Ovary (tissue), 3 donors: ENCODE results near the gene OR2A14.

Source experiments
- CTCF ChIP-seq, 3 donors: fragments of 450-650 bp in 2 of 3; fragments of 200-600 bp in 1 of 3; IDR thresholded peaks; one replicate each; pipeline versions ENCODE4 v1.5.1 to v1.8.0; 2016 to 2022; ENCODE audit warnings: antibody characterized with exemption in 3 of 3, mild to moderate bottlenecking in 1 of 3
- POLR2A ChIP-seq: fragments of 450-650 bp; IDR thresholded peaks from one replicate; pipeline ENCODE4 v1.6.1; 2017; ENCODE audit warnings: antibody characterized with exemption, mild to moderate bottlenecking, moderate library complexity
- donor health status: DM: no; HTN: no; CAD: no.

GRCh38 chr7:144118341-144118740 is 4.6 kb upstream of the OR2A14 start:
- TF ChIP-seq CTCF (IDR thresholded peaks at IDR 0.05), result no peak
- no peak for TF ChIP-seq POLR2A
